Activated CD4-positive, alpha-beta T cell treated with anti-CD3 and anti-CD28 coated beads for 48 hours (primary cell): ENCODE data around the gene ABHD6.
"Not testable (repeated sequence)": the region's sequence is repeated elsewhere in the genome, so short reads cannot be mapped to it uniquely, and the experiment has no call there.

Source experiments
- DNase-seq: peaks from one replicate; pipeline ENCODE4 v3.0.0-alpha.2; 2020

ABHD6 gene

GRCh38 chr3:58324391-58325390 is 87.1 kb downstream of the ABHD6 start:
- no peak for DNase-seq

- DNase-seq, result no peak
Observed at GRCh38 chr3:58325525-58325992, 88.0 kb downstream of the ABHD6 start.

- DNase-seq, result no peak
Observed at GRCh38 chr3:58326267-58326900, 88.8 kb downstream of the ABHD6 start.

GRCh38 chr3:58329150-58329921 is 91.7 kb downstream of the ABHD6 start:
- no peak for DNase-seq

- DNase-seq, result no peak
Observed at GRCh38 chr3:58329922-58330413, 92.4 kb downstream of the ABHD6 start.

- no peak for DNase-seq
Observed at GRCh38 chr3:58331593-58332152, 94.1 kb downstream of the ABHD6 start.

- DNase-seq, result peak; percentile 85
Observed at GRCh38 chr3:58332575-58333188, 95.1 kb downstream of the ABHD6 start, which contains the start of gene PXK. Gene PXK (plus strand): TSS chr3:58332892. CDS start chr3:58332989, 97 bp downstream.

- DNase-seq, result peak; percentile 41
Observed at GRCh38 chr3:58333206-58334012, 95.8 kb downstream of the ABHD6 start.

- no peak for DNase-seq
Observed at GRCh38 chr3:58334013-58334321, 96.4 kb downstream of the ABHD6 start.

- DNase-seq, result no peak
Observed at GRCh38 chr3:58334506-58334884, 96.9 kb downstream of the ABHD6 start.

GRCh38 chr3:58335652-58335947 is 98.0 kb downstream of the ABHD6 start:
- DNase-seq, result no peak

GRCh38 chr3:58336135-58336882 is 98.7 kb downstream of the ABHD6 start:
- DNase-seq, result no peak

- no peak for DNase-seq
Observed at GRCh38 chr3:58337190-58337589, 99.6 kb downstream of the ABHD6 start.

GRCh38 chr3:58339146-58339545 is 101.6 kb downstream of the ABHD6 start:
- not testable (repeated sequence) for DNase-seq

GRCh38 chr3:58340594-58341244 is 103.1 kb downstream of the ABHD6 start:
- no peak for DNase-seq

GRCh38 chr3:58341376-58341775 is 103.8 kb downstream of the ABHD6 start:
- DNase-seq, result no peak

- no peak for DNase-seq
Observed at GRCh38 chr3:58342676-58343075, 105.1 kb downstream of the ABHD6 start.
